Coronary artery (tissue), 2 donors: ENCODE measurements around the gene STAC2.

Experiments used
- DNase-seq: peaks from one replicate; pipeline ENCODE4 v3.0.0-alpha.2; 2017; ENCODE audit warnings: low spot score
- H3K27ac ChIP-seq, 2 donors: fragments of 200-600 bp; sonication (generic); one replicate each; pipeline ENCODE4 v1.5.1; 2016 to 2019
- H3K4me3 ChIP-seq: fragments of 200-600 bp; sonication (generic); 2 replicates; pipeline ENCODE4 v1.5.1; 2016; ENCODE audit warnings: mild to moderate bottlenecking, moderate library complexity
- TF ChIP-seq, protein P1 (sequence below): fragments of 200-600 bp; sonication (generic); IDR thresholded peaks from one replicate; pipeline ENCODE4 v1.5.1; 2019; ENCODE audit warnings: antibody characterized with exemption

STAC2 gene

DNA sequence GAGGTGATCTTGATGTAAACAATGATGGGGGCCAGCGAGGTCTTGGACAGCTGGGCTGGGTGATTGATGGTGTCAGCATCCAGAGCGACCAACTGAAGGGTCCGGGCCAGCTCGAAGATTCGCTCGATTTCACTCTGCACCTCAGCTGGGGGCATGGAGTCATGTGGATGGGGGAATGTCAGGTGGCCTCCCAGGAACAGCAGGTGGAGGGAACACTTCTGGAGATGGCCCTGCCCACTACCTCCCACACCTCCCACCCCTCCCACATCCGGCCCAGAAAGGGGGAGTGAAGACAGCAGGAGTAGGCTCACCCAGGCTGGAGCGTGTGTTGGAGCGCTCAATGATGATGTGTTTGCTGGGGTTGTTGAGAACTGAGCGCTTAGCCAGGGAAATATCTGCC, 42.0 kb downstream of the STAC2 start:
- no peak for DNase-seq
- H3K27ac ChIP-seq = no peak overlapping the region
- TF ChIP-seq, protein P1, sequence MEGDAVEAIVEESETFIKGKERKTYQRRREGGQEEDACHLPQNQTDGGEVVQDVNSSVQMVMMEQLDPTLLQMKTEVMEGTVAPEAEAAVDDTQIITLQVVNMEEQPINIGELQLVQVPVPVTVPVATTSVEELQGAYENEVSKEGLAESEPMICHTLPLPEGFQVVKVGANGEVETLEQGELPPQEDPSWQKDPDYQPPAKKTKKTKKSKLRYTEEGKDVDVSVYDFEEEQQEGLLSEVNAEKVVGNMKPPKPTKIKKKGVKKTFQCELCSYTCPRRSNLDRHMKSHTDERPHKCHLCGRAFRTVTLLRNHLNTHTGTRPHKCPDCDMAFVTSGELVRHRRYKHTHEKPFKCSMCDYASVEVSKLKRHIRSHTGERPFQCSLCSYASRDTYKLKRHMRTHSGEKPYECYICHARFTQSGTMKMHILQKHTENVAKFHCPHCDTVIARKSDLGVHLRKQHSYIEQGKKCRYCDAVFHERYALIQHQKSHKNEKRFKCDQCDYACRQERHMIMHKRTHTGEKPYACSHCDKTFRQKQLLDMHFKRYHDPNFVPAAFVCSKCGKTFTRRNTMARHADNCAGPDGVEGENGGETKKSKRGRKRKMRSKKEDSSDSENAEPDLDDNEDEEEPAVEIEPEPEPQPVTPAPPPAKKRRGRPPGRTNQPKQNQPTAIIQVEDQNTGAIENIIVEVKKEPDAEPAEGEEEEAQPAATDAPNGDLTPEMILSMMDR = no peak
- no peak overlapping the region for H3K4me3 ChIP-seq

DNA sequence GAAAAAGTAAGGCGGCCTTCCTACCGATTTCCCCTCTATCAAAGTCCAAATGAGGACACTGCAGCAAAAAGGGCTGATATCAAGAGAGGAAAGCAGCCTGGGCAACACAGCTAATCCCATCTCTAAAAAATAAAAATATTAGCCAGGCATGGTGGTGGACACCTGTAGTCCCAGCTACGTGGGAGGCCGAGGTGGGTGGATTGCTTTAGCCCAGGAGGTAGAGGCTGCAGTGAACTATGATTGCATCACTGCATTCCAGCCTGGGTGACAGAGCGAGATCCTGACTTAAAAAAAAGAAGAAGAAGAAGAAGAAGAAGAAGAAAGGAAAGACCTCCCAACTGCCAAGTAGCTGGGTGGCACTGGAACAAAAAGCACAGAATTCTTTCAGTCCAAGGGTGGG, 42.7 kb downstream of the STAC2 start:
- DNase-seq = no peak
- Histone ChIP-seq H3K27ac (no peak overlapping the region), H3K4me3 (no peak overlapping the region)
- TF ChIP-seq, protein P1 = no peak

DNA sequence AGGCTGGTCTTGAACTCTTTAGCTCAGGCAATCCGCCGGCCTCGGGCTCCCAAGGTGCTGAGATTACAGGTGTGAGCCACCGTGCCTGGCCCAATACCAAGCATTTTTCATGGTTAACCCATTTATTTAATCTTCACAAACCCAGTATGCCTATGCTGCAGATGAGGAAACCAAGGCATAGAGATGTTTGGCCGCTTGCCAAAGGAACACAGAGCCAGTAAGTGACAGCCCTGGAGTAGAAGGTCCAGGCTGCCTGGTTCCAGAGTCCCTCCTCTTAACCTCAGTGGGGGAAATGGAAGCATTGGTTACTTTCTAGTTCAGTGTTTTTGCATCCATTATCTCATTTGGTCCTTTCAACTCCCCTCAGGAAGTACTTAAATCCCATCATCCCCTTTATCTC, 44.4 kb downstream of the STAC2 start:
- DNase-seq = no peak
- TF ChIP-seq, protein P1 = no peak
- no peak overlapping the region for H3K4me3 ChIP-seq
- no peak overlapping the region for H3K27ac ChIP-seq

DNA sequence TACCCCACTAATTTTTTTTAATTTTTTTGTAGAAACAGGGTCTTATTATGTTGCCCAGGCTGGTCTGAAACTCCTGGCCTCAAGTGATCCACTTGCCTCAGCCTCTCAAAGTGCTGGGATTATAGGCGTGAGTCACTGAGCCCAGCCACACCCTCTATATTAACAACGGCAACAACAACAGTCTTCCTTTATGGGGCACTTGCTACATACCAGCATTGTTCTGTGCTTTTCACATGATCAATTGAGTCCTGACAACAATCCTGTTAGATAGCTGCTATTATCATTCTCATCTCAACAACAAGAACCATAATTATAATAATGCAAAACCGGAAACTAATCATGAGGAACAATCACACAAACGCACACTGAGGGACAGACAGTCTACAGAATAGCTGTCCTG, 47.2 kb downstream of the STAC2 start:
- Histone ChIP-seq H3K4me3 (no peak overlapping the region), H3K27ac (no peak overlapping the region)
- TF ChIP-seq, protein P1 = no peak
- no peak for DNase-seq

DNA sequence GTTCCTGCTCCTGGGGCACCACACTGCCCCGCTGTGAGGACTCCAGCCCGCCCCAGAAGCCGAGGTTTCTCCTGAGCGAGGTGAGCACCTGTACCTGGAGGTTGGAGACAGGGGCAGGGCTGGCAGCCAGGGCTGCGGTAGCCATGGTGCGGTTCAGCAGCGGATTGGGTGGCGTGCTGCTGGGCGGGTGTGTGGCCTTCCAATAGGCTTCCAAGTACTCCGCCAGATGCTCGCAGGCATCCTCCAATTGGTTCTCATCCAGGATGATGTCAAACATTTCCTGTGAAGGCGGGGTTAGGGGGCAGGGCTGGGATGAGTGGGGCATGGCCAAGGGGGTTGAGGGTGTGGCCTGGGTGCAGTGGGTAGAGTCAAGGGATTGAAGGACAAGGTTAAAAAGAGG, 48.5 kb downstream of the STAC2 start:
- no peak overlapping the region for H3K27ac ChIP-seq
- DNase-seq = no peak
- TF ChIP-seq, protein P1 = no peak
- H3K4me3 ChIP-seq = no peak overlapping the region

DNA sequence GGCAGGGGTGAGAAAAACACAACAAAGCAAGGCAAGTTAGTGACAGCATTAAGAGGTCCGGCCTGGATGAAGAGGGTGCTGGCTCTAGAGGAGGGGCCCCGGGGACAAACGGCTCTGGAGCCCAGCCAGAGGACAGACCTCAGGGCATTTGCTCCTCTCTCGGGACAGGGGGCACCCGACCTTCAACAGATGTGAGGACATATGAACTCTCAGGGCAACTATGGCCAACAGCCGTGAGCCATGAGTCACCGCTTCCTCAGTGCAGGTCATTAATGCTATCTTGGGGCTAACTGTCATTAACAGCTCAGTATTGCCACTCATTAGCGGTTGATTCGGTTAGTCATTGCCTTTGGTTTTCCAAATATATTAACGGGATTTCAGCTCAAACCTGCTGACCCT, 50.1 kb downstream of the STAC2 start:
- no peak overlapping the region for H3K27ac ChIP-seq
- TF ChIP-seq, protein P1 = no peak

DNA sequence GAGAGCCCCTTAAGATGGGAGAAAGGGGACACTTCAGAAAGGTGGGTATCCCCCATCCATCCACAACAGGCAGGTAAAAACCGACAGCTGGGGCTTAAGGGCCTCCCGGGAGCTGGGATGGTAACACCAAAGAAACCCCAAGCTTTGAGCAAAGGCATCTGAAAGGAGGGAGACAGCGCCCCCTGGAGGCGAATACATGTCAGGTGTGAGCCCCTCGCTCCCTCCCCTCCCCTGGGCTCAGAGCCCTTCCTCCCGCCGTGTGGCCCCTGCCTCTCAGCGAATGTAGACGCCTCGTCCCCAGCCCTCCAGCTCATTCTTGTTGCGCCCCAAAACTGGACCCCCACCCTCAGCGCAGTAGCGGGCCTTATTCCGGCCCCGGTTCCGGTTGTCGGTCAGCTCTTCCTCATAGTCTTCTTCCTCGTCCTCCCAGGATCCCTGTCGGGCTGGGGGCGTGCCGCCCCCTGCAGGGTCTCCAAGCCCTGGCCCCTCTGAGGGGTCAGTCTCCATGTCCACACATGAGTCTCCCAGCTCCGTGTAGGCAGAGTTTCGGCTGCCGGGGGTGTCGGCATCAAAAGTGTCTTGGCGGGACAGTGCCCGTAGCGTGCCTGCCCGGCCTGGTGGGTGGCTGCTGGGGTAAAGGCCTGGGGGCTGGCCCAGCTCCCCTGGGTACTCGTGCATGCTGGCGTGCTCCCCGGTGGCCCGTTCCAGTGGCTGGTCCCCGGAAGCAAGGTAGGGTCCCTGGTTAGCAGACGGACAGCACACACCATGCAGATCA, 50.6 kb downstream of the STAC2 start:
- DNase-seq = no peak
- TF ChIP-seq, protein P1 = peak; percentile 72
- H3K27ac ChIP-seq = no peak overlapping the region
- no peak overlapping the region for H3K4me3 ChIP-seq

More for the DNA sequence above, 50.1 kb downstream of the STAC2 start:
- no peak for DNase-seq
- no peak overlapping the region for H3K4me3 ChIP-seq
